Renal cortex interstitium (tissue), 11 donors: ENCODE measurements around the gene SLC30A9. TPM values are rescaled to one million over a fixed set of nuclear protein-coding genes. Genes with fewer than 3 reads are reported as not detected.

ENCODE experiments used
- DNase-seq, 11 donors: peaks; one replicate each; pipeline ENCODE4 v3.0.0-alpha.2; 2013; ENCODE audit warnings: low read depth in 9 of 11, low spot score in 4 of 11; ENCODE audit errors: extremely low read depth in 1 of 11
- polyA plus RNA-seq, 3 donors: library from polyadenylated mRNA; unstranded; fragments of 120-200 nt; gene quantifications; one replicate each; pipeline ENCODE4 v1.2.1, GENCODE V29; 2013; ENCODE audit not compliant: insufficient read length in 3 of 3

Gene SLC30A9
- polyA plus RNA-seq, 3 donors, result 106 to 116 (median 106) TPM

DNA sequence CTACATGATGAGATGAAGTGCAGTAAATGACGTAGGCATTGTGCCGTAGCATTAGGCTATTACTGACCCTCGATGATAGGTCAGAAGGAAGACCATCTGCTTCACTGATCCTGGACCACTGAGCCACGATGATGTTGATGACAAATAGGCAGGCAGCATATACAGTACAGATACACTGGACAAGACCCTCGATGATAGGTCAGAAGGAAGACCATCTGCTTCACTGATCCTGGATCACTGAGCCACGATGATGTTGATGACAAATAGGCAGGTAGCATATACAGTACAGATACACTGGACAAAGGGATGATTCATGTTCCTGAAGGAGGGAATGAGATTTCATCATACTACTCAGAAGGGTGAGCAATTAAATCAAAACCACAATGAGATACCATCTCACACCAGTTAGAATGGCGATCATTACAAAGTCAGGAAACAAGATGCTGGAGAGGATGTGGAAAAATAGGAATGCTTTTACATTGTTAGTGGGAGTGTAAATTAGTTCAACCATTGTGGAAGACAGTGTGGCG is 111.2 kb downstream of the SLC30A9 start:
- DNase-seq, result no peak

DNA sequence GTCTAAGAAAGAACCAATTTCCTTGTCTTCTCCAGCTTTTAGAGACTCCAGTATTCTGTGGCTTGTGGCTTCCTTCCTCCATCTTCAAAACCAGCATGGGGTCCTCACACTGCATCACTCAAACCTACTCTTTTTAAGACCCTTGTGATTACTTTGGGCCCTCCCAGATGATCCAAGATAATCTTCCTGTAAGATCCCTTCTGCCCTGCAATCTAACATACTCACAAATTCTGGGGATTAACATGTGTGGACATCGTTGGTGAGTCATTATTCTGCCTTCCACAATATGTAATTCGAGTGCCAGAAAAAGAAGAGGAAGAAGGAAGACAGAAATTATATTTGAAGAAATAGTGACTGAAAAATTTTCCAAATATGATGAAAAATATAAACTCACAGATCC is 114.2 kb downstream of the SLC30A9 start:
- DNase-seq, result no peak

DNA sequence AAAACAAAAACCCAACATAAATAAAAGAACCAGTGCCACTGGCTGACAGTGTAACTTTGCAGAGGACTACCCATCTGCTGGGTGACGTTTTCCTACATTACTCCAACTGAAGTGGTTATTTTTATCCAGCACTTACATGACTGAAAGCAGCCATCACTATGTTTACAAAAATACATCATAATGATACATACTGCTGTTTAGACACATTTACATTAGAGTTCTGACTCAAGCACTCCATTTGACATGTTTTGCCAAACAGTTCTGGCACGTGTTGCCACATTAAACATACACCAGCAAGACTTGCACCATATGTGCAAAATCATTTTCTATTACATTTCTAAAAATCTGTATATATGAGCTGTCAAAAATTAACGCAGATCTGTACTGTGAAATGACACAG is 122.5 kb downstream of the SLC30A9 start:
- DNase-seq, result no peak

DNA sequence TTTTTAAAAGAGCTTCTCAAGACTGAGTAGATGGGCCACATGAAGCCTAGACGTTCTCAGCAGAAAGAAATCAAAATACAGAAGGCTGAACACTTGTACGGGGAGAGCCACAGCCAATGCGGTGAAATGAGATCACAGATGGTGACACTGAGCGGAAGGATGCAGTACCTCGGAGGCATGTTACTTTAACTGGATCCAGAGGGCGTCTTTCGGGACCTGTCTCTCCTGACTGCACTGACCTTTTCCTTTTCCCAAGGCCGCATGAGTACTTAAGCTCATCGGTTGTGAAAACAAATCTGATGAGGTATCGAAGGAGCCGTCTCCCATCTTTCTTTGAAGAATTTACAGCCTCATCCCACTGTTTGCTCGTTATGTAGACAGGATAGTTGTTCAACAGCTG is 129.6 kb downstream of the SLC30A9 start:
- peak in 1 of 11 donors; percentile 1 for DNase-seq

DNA sequence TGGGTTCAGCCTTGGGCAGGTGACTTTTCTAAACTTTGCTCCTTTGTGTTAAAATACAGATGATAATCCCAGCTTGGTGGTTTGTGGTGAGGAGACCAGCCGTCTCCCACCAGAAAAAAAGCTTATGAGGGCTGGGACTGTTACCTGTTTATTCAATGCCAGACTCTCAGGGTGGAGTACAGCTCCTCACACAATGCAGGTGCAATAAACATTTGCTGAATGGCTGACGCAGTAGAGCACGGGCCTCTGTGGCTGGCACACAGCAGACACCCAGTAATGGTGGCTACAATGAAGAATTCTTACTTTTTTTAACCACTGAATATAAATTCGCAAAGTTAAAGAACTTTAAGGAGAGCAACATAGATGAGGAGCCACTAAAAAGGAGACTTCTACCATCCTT is 131.9 kb downstream of the SLC30A9 start:
- DNase-seq, result no peak

DNA sequence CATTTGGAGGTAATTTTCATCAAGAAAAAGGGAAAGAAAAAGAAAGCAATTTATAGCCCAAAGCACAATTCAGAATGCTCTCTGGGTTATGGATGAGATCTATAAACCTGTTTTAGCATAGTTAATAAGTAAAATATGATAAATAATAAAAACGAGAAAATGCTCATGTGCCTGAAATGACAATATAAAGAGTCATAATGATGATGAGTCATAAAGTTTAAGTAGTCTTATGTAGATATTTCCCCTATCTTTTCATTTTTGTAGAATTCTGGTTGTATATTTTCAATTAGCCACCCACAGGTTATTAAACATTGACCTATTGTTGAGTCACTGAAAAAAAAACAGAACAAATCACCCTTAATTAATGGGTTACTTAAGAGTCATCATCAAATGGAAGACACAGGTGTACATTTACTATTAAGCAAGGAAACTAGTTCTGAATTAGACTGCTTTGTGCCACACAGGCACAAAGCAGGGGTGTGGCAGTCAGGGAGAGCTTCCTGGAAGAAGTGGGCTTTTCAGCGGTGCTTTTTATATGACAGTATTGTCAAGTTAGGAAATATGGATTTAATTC is 132.8 kb downstream of the SLC30A9 start:
- DNase-seq, result no peak

DNA sequence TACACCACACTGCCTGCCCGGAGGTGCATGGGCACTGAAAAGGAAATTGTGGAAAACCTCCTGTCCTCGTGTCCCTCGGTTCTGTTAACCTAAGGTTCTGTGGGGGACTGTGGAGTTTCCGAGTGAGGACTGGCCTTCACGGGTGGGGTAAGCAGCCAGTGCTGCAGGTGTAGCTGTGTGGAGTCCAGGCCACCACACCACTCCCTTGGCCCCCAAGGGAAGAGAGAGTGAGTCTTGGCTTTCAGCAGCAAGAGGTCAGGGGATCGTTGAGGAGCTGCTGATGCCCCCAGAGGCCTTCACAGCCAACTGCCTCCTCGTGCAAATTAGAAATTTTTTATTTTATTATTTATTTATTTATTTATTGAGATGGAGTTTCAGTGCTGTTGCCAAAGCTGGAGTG is 141.8 kb downstream of the SLC30A9 start:
- DNase-seq, result no peak

DNA sequence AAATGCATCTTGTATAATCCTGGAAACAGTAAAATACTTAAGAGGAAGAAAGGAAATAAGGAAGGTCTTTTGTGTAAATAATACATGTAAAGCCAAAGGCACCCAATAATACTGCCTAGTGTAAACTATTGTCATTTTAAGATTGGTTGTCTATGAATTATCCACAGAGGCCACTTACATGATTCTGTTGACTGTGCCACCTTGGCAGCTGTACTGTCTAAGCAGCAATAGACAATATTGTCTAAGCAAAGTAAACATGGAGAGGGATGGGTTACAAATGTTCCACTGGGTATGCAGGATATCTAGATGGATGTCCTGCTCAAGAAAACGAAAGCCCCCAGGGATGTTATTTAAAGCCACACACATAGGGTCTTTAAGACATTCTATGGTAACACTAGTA is 142.7 kb downstream of the SLC30A9 start:
- DNase-seq, result no peak

DNA sequence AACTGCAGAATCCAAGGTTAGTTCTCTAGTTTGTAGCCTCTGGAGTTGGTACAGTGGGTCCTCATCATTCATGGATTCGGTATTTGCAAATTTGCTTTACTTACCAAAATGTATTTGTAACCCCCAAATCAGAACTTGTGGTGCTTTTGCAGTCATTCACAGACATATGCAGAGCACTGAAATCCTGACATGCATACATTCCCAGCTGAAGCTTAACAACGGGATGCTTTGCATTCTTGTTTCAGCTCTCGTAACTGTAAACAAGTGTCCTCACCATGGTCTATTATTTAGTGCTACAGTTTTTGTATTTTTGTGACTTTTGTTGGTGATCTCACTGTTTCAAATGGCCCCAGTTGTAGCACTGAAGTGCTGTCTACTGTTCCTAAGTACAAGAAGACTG is 146.0 kb downstream of the SLC30A9 start:
- DNase-seq, result no peak

Other genes with a start within 250 kb of the SLC30A9 start
- gene PHOX2B, start 241.8 kb upstream of the SLC30A9 start, polyA plus RNA-seq, result under 1 TPM in 2 of 3 donors, not detected in 1; 0.09 to 0.24 TPM
- 10 to 100 TPM; 43.5 to 48.6 (median 44.7) TPM for gene TMEM33, start 55.1 kb upstream of the SLC30A9 start, polyA plus RNA-seq
- under 1 TPM; 0.22 to 0.23 (median 0.23) TPM for gene DCAF4L1, start 8.8 kb upstream of the SLC30A9 start, polyA plus RNA-seq
- gene BEND4, start 162.1 kb downstream of the SLC30A9 start, polyA plus RNA-seq, result 1 to 10 TPM; 1.3 to 1.5 (median 1.4) TPM